HG02642 (cell line): ENCODE results near the gene NCAPD2.

ENCODE experiments used
- ATAC-seq: cut with Tn5 transposase; IDR thresholded peaks from one replicate; pipeline ENCODE4 v1.9.1; 2021; ENCODE audit warnings: mild to moderate bottlenecking; ENCODE audit not compliant: unreplicated experiment, poor library complexity

The NCAPD2 gene

DNA sequence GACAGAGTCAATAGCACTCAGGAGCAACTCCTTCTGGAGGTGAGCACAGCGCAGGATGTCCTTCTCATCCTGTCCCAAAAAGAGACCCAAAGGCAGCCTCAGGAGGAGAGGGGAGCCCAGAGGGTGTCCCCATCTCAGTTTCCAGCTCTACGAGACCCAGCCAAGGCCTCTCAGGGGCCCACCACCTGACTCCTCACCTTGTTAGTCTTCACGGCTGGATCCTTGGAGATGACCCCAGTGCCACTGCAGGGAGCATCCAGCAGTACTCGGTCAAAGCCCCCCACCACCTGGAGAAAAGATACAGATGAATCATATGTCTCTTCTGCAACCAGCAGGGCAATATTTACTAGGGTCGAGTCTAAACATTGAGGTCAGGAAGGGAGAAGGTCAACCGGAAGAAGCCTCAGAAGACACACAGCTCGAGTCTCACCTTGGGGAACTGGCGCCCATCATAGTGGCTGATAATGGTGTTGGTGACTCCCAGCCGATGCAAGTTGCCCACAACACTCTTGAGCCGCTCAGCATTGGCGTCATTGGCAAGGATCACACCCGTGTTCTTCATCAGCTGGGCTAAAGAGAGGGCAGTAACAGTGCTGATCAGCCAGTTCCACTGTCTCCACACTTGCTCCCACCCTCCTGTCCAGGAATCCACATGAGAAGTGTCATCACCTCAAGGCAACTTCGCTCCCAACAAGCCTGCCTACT, 66.8 kb downstream of the NCAPD2 start:
- ATAC-seq: no peak

- ATAC-seq: no peak
Measured at GRCh38 chr12:6562881-6563280, 69.0 kb downstream of the NCAPD2 start.

DNA sequence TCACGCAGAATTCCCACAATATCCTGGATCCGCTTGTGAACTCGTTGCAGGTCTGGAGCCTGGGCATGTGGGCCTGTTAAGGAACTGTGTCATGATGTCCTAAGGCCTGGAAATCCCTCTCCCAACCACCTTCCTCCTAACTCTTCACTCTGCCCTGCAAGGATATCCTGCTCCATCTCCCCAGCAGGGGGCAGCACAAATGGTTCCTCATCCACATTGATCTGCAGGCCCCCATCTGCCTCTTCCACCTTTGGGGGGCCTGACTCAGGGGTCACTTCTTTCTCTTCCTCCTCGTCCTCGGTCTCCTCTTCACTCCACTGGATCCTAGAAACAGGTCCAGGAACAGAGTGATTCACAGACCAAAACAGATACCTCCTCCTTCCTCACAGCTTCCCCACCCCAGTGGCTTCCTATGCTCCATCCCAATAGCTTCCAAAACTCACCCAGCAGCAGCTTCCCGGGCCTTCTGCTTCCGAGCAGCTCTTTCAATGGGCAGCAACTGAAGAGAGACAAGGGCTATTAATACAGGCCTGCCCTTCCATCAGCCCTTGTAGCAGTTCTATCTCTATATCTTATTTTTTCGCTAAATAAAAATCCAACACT, 69.6 kb downstream of the NCAPD2 start:
- no peak for ATAC-seq

DNA sequence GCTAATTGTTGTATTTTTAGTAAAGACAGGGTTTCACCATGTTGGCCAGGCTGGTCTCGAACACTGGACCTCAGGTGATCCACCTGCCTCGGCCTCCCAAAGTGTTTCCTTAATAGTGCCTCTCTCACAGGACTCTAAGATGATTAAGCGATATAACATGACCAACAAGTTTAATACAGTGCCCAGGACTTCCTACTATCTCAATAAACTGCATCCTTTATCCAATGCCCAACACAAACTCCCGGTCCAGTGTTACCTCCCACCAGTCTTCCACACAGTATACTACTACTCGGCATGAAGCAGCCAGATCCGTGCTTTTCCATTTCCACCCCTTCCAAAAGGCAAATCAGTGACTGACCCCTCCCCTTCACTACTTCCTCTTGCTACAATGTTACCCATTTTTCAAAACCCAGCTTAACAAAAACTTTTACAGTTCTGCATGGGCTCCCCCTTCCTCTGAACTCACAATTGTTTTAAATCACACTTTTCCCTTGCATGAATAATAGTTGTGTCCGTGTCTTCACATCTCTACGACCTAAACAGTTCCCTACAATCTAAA, 73.3 kb downstream of the NCAPD2 start:
- no peak for ATAC-seq

DNA sequence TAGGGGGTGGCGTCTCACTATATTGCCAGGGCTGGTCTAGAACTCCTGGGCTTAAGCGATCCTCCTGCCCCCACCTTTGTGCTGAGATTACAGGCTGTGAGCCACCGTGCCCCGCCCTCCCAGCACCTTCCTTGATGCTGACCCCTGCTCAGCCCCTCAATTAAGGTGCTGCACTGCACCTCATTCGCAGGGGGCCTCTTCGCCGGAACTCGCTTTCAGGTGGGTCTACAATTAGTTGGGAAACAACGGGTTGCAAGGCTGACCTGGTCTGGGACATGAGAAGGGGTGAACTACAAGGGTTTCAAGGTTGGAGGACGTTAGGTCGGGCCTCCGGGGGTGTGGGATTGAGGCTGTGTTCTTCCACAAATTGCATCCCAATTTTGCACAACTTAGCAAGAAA, 75.4 kb downstream of the NCAPD2 start:
- no peak for ATAC-seq

DNA sequence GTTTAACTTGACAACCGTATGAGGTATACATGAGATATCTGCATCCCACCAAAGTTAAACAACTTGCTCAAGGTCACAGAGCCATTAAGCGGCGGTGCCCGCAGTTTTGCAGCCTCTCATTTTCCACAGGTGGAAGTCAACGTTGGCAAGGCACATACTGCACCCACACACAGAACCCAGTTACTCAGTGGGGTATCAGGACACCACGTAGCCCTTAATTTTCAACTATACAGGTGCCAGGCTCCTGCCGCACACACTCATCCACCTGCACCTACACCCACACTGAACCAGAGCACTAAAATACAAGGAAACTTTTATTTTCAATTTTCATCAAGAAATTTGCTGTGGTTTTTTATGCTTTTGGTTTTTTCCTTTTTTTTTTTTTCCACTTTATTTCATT, 75.9 kb downstream of the NCAPD2 start:
- ATAC-seq: no peak

DNA sequence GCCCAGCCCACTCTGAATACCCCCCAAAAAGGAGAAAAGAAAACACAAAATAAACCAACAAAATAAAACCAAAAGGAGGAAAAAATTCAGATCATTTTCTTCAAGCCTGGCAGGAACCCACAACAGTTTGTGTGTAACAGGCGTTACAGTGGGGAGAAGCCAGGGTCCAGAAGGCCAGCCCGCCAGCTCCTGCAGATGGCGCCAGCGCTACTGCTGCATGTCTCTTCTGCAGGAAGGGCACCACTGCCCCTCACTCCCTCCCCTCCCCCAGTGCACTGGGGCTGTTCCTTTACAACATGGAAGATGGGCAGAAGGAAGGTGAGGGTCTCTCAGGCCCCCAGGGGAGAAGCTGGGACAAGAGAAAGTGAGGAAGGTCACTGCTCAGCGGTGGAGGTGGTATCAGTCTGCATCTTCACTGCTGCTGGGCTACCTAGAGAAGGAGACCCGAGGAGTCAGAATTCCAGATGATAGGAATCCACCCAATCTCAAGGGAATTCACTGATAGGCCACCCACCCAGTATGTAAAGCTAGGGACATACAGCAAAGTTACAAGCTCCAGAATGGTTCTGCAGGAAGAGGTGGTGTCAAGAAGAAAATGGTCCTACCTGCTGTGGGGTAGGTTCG, 76.5 kb downstream of the NCAPD2 start:
- no peak for ATAC-seq

- ATAC-seq: no peak
Measured at GRCh38 chr12:6573001-6573400, 79.1 kb downstream of the NCAPD2 start.

GRCh38 chr12:6574576-6575295, 80.8 kb downstream of the NCAPD2 start:
- no peak for ATAC-seq

DNA sequence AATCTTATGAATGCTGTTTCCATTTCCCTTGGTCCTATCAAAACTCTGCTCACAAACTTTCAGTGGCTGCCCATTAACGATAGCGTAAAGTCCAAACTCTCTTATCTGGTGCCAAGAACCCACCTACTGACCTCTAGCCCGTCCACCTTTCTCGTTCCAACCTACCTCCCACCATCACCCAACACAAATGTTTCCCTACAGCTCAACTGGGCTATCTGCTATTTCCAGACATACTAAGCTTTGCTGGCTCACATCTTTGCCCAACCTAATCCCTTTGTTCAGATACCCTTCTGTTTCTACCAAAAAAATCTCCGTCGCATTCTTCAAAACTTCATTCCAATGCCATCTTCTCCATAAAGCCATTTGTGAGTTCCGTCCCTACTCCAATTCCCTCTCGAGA, 81.7 kb downstream of the NCAPD2 start:
- no peak for ATAC-seq
